Uterus (tissue), 4 donors: ENCODE data around the gene KCNJ10. TPM values are rescaled to one million over a fixed set of nuclear protein-coding genes. Genes with fewer than 3 reads are reported as not detected.

Experiments used
- DNase-seq, 2 donors: peaks; one replicate each; pipeline ENCODE4 v3.0.0-alpha.2; 2019 to 2020
- H3K27ac ChIP-seq, 2 donors: fragments of 200-600 bp; sonication (generic); 1 replicate in 1 of 2; 2 replicates in 1 of 2; pipeline ENCODE4 v1.5.1; 2016 to 2018
- H3K27me3 ChIP-seq, 2 donors: fragments of 200-600 bp; sonication (generic); one replicate each; pipeline ENCODE4 v1.5.1; 2018 to 2019; ENCODE audit warnings: control low read depth in 1 of 2
- H3K36me3 ChIP-seq, 2 donors: fragments of 200-600 bp; sonication (generic); one replicate each; pipeline ENCODE4 v1.5.1; 2019; ENCODE audit warnings: control low read depth in 1 of 2
- H3K4me1 ChIP-seq, 2 donors: fragments of 200-600 bp; sonication (generic); one replicate each; pipeline ENCODE4 v1.5.1; 2018 to 2019; ENCODE audit warnings: control low read depth in 1 of 2
- H3K4me3 ChIP-seq, 2 donors: fragments of 200-600 bp; sonication (generic); 1 replicate in 1 of 2; 2 replicates in 1 of 2; pipeline ENCODE4 v1.5.1; 2018 to 2019; ENCODE audit warnings: mild to moderate bottlenecking in 1 of 2
- H3K9me3 ChIP-seq, 2 donors: fragments of 200-600 bp; sonication (generic); one replicate each; pipeline ENCODE4 v1.5.1; 2019; ENCODE audit warnings: control low read depth in 1 of 2
- POLR2A ChIP-seq, 2 donors: fragments of 450-650 bp; IDR thresholded peaks; one replicate each; pipeline ENCODE4 v1.6.1; 2016; ENCODE audit warnings: antibody characterized with exemption in 2 of 2, mild to moderate bottlenecking in 1 of 2, moderate library complexity in 1 of 2
- intact Hi-C: fragments of 100-400 bp; cut with DNase I; formaldehyde crosslinking; loops from one replicate; pipeline ENCODE4 v1.15.1; 2023; ENCODE audit warnings: low total_unique reads
- total RNA-seq, 4 donors: library from RNA; depleted of rRNA in 3 of 4; stranded (reverse); fragments of >200 nt in 3 of 4; gene quantifications; one replicate each; pipeline versions ENCODE4 v1.1.0 to v1.2.4, GENCODE V29; 2014 to 2023
- TF ChIP-seq, protein P1 (sequence below), 4 experiments: fragments of 200-600 bp in 2 of 4; fragments of 450-650 bp in 2 of 4; sonication (generic) in 2 of 4; IDR thresholded peaks; one replicate each; pipeline ENCODE4 v1.5.1; 2016 to 2019; ENCODE audit warnings: antibody characterized with exemption in 4 of 4, mild to moderate bottlenecking in 2 of 4, moderate library complexity in 1 of 4
- donor health status: DM: yes; HTN: yes; CAD: no.

The KCNJ10 gene
- total RNA-seq, 4 donors from 2014 or later = 0.58 TPM; not detected in 3

- Histone ChIP-seq H3K27me3 (no peaks in the 10 kb centered on the region), H3K36me3 (no peaks in the 10 kb centered on the region), H3K9me3 (no peaks in the 10 kb centered on the region), H3K4me1 (peaks cover 0 to 6% of the 10 kb centered on the region in 2 donors), H3K27ac (no peak overlapping the region), H3K4me3 (no peak overlapping the region)
- DNase-seq = no peak
- intact Hi-C loops = no loop called here
- TF ChIP-seq, protein P1, sequence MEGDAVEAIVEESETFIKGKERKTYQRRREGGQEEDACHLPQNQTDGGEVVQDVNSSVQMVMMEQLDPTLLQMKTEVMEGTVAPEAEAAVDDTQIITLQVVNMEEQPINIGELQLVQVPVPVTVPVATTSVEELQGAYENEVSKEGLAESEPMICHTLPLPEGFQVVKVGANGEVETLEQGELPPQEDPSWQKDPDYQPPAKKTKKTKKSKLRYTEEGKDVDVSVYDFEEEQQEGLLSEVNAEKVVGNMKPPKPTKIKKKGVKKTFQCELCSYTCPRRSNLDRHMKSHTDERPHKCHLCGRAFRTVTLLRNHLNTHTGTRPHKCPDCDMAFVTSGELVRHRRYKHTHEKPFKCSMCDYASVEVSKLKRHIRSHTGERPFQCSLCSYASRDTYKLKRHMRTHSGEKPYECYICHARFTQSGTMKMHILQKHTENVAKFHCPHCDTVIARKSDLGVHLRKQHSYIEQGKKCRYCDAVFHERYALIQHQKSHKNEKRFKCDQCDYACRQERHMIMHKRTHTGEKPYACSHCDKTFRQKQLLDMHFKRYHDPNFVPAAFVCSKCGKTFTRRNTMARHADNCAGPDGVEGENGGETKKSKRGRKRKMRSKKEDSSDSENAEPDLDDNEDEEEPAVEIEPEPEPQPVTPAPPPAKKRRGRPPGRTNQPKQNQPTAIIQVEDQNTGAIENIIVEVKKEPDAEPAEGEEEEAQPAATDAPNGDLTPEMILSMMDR (IDR thresholded peaks at IDR 0.05) = no peak
- no peak for TF ChIP-seq POLR2A (IDR thresholded peaks at IDR 0.05)
Observed at GRCh38 chr1:159949123-159949522, 120.8 kb downstream of the KCNJ10 start.

Other genes starting within 250 kb of the KCNJ10 start
- gene SLAMF8, start 243.3 kb downstream of the KCNJ10 start, total RNA-seq = 1 to 10 TPM in 2 of 4 donors, under 1 TPM in 1, not detected in 1; 0.28 to 3.2 (median 1.1) TPM
- under 1 TPM in 1 of 4 donors, not detected in 3; 0.37 TPM for gene VSIG8, start 207.5 kb downstream of the KCNJ10 start, total RNA-seq
- 1 to 10 TPM in 2 of 4 donors, under 1 TPM in 1, not detected in 1; 0.97 to 3.6 (median 1.8) TPM for gene CFAP45, start 170.0 kb downstream of the KCNJ10 start, total RNA-seq
- gene TAGLN2, start 144.7 kb downstream of the KCNJ10 start, total RNA-seq = 100 to 1,000 TPM; 113 to 246 (median 197) TPM
- gene IGSF9, start 124.5 kb downstream of the KCNJ10 start, total RNA-seq = 1 to 10 TPM in 2 of 4 donors, under 1 TPM in 1, not detected in 1; 0.29 to 6.2 (median 1.2) TPM
- gene SLAMF9, start 115.9 kb downstream of the KCNJ10 start, total RNA-seq = not detected
- 1 to 10 TPM; 1.8 to 9.4 (median 7.5) TPM for gene PIGM, start 38.2 kb downstream of the KCNJ10 start, total RNA-seq
- gene KCNJ9, start 11.4 kb upstream of the KCNJ10 start, total RNA-seq = under 1 TPM in 1 of 4 donors, not detected in 3; 0.28 TPM
- 10 to 100 TPM in 3 of 4 donors, 1 to 10 TPM in 1; 5.4 to 41.4 (median 26.9) TPM for gene IGSF8, start 28.5 kb upstream of the KCNJ10 start, total RNA-seq
- 10 to 100 TPM in 3 of 4 donors, 1 to 10 TPM in 1; 1.2 to 36.8 (median 13.4) TPM for gene ATP1A2, start 45.6 kb upstream of the KCNJ10 start, total RNA-seq
- 1 to 10 TPM in 1 of 4 donors, not detected in 3; 1.5 TPM for gene ATP1A4, start 81.4 kb upstream of the KCNJ10 start, total RNA-seq
- gene CASQ1, start 120.4 kb upstream of the KCNJ10 start, total RNA-seq = under 1 TPM in 3 of 4 donors, not detected in 1; 0.26 to 0.48 (median 0.34) TPM
- gene PEA15, start 135.2 kb upstream of the KCNJ10 start, total RNA-seq = 100 to 1,000 TPM in 1 of 4 donors, 10 to 100 TPM in 3; 52.1 to 147 (median 81.7) TPM
- gene DCAF8, start 192.4 kb upstream of the KCNJ10 start, total RNA-seq = 100 to 1,000 TPM in 2 of 4 donors, 10 to 100 TPM in 2; 36.8 to 167 (median 94.8) TPM
- gene PEX19, start 215.0 kb upstream of the KCNJ10 start, total RNA-seq = 10 to 100 TPM; 45.1 to 77.5 (median 59.8) TPM